Mesenchymal stem cell (in vitro differentiated cells and primary cell): ENCODE measurements around the gene CD8B2.

Source experiments
- DNase-seq: peaks from one replicate; pipeline ENCODE4 v3.0.0-alpha.2; 2013
- H2AFZ ChIP-seq: one replicate; pipeline ENCODE4 v1.6.1; 2013; ENCODE audit warnings: low read depth, mild to moderate bottlenecking, control low read depth, inconsistent platforms, low read length, moderate library complexity
- H2AK5ac ChIP-seq: 2 replicates; pipeline ENCODE4 v1.6.1; 2013; ENCODE audit warnings: low read length, moderate library complexity, mild to moderate bottlenecking, inconsistent platforms; ENCODE audit not compliant: severe bottlenecking
- H2BK120ac ChIP-seq: one replicate; pipeline ENCODE4 v1.6.1; 2013; ENCODE audit warnings: low read depth, mild to moderate bottlenecking, inconsistent platforms, low read length, moderate library complexity
- H2BK12ac ChIP-seq, 2 experiments: one replicate each; pipeline ENCODE4 v1.6.1; 2013; ENCODE audit warnings: inconsistent platforms in 2 of 2, low read length in 2 of 2, mild to moderate bottlenecking in 2 of 2, moderate library complexity in 2 of 2, control low read depth in 1 of 2
- H2BK15ac ChIP-seq: one replicate; pipeline ENCODE4 v1.6.1; 2013; ENCODE audit warnings: mild to moderate bottlenecking, low read depth, inconsistent platforms; ENCODE audit not compliant: poor library complexity, severe bottlenecking
- H2BK5ac ChIP-seq: 2 replicates; pipeline ENCODE4 v1.6.1; 2013; ENCODE audit warnings: low read depth, mild to moderate bottlenecking, low read length, control low read depth, inconsistent platforms; ENCODE audit not compliant: poor library complexity, severe bottlenecking
- H3K14ac ChIP-seq, 2 experiments: one replicate each; pipeline ENCODE4 v1.6.1; 2013; ENCODE audit warnings: inconsistent platforms in 2 of 2, low read length in 2 of 2, control low read depth in 1 of 2, mild to moderate bottlenecking in 1 of 2, moderate library complexity in 1 of 2
- H3K18ac ChIP-seq, 2 experiments: one replicate each; pipeline ENCODE4 v1.6.1; 2013; ENCODE audit warnings: inconsistent platforms in 2 of 2, low read length in 2 of 2, control low read depth in 1 of 2, low read depth in 1 of 2, mild to moderate bottlenecking in 1 of 2
- H3K23ac ChIP-seq, 2 experiments: one replicate each; pipeline ENCODE4 v1.6.1; 2013; ENCODE audit warnings: inconsistent platforms in 2 of 2, low read length in 2 of 2, mild to moderate bottlenecking in 2 of 2, moderate library complexity in 2 of 2, control low read depth in 1 of 2
- H3K27ac ChIP-seq: 2 replicates; pipeline ENCODE4 v1.5.1; 2013; ENCODE audit warnings: mild to moderate bottlenecking, moderate library complexity, low read length, control low read depth, inconsistent platforms; ENCODE audit not compliant: poor library complexity, severe bottlenecking
- H3K27me3 ChIP-seq, 2 experiments: 2 replicates each; pipeline versions ENCODE4 v1.6.1 to v1.7.0; 2013; ENCODE audit warnings: low read length in 2 of 2, mild to moderate bottlenecking in 2 of 2, moderate library complexity in 2 of 2, control low read depth in 1 of 2, inconsistent platforms in 1 of 2; ENCODE audit not compliant: control insufficient read depth in 1 of 2, insufficient read depth in 1 of 2
- H3K36me3 ChIP-seq, 2 experiments: 2 replicates each; pipeline versions ENCODE4 v1.6.1 to v1.7.0; 2013; ENCODE audit warnings: low read length in 2 of 2, control low read depth in 1 of 2, inconsistent platforms in 1 of 2, low read depth in 1 of 2, mild to moderate bottlenecking in 1 of 2; ENCODE audit not compliant: insufficient read depth in 2 of 2, control insufficient read depth in 1 of 2
- H3K4ac ChIP-seq, 2 experiments: one replicate each; pipeline ENCODE4 v1.6.1; 2013; ENCODE audit warnings: inconsistent platforms in 2 of 2, low read length in 2 of 2, mild to moderate bottlenecking in 2 of 2, moderate library complexity in 2 of 2, control low read depth in 1 of 2, low read depth in 1 of 2
- H3K4me1 ChIP-seq: 2 replicates; pipeline ENCODE4 v1.6.1; 2013; ENCODE audit warnings: low read depth, low read length, control low read depth; ENCODE audit not compliant: control insufficient read depth, insufficient read depth
- H3K4me2 ChIP-seq: 2 replicates; pipeline ENCODE4 v1.6.1; 2013; ENCODE audit warnings: low read length, mild to moderate bottlenecking, inconsistent platforms; ENCODE audit not compliant: poor library complexity, severe bottlenecking
- H3K4me3 ChIP-seq, 2 experiments: 2 replicates each; pipeline versions ENCODE4 v1.5.1 to v1.7.0; 2013; ENCODE audit warnings: low read length in 2 of 2, mild to moderate bottlenecking in 2 of 2, control low read depth in 1 of 2, low read depth in 1 of 2; ENCODE audit not compliant: insufficient read depth in 1 of 2
- H3K79me1 ChIP-seq: replicated peaks from 2 replicates; pipeline ENCODE4 v1.6.1; 2013; ENCODE audit warnings: mild to moderate bottlenecking, control low read depth, low read length, inconsistent platforms; ENCODE audit not compliant: poor library complexity, severe bottlenecking
- H3K9ac ChIP-seq: 2 replicates; pipeline ENCODE4 v1.7.0; 2013; ENCODE audit warnings: mild to moderate bottlenecking, low read length, moderate library complexity
- H3K9me3 ChIP-seq: 2 replicates; pipeline ENCODE4 v1.7.0; 2013; ENCODE audit warnings: mild to moderate bottlenecking, low read length; ENCODE audit not compliant: control insufficient read depth
- H4K8ac ChIP-seq: one replicate; pipeline ENCODE4 v1.6.1; 2013; ENCODE audit warnings: inconsistent platforms, mild to moderate bottlenecking, low read length, moderate library complexity
- H4K91ac ChIP-seq: one replicate; pipeline ENCODE4 v1.6.1; 2013; ENCODE audit warnings: mild to moderate bottlenecking, low read length, inconsistent platforms
- WGBS: methylation state at CpG from one replicate; pipeline ENCODE4 v1.1.7; 2013; ENCODE audit warnings: mixed read lengths; 5-methylcytosine and 5-hydroxymethylcytosine counted together

The CD8B2 gene

GRCh38 chr2:106552921-106553320 is 65.8 kb downstream of the CD8B2 start:
- no peak overlapping the region for H3K9ac ChIP-seq
- WGBS: 68% methylated on average over 6 of the region's 6 CpGs
- no peak overlapping the region for H3K14ac ChIP-seq
- H3K27me3 ChIP-seq: peaks cover 0 to 4% of the 10 kb centered on the region in 2 experiments
- no peak overlapping the region for H2BK12ac ChIP-seq
- no peak overlapping the region for H2AK5ac ChIP-seq
- no peak overlapping the region for H3K18ac ChIP-seq
- H4K91ac ChIP-seq: no peak overlapping the region
- H3K4me2 ChIP-seq: no peak overlapping the region
- H3K27ac ChIP-seq: no peak overlapping the region
- no peaks in the 10 kb centered on the region for H3K36me3 ChIP-seq
- no peak overlapping the region for H3K23ac ChIP-seq
- H2BK5ac ChIP-seq: no peak overlapping the region
- H3K4ac ChIP-seq: no peak overlapping the region
- H3K4me1 ChIP-seq: no peaks in the 10 kb centered on the region
- DNase-seq: no peak
- no peak overlapping the region for H2BK120ac ChIP-seq
- no peak overlapping the region for H4K8ac ChIP-seq
- H3K79me1 ChIP-seq: no peaks in the 10 kb centered on the region
- no peaks in the 10 kb centered on the region for H3K9me3 ChIP-seq
- H2BK15ac ChIP-seq: no peak overlapping the region
- no peak overlapping the region for H3K4me3 ChIP-seq
- no peak overlapping the region for H2AFZ ChIP-seq

- H3K27me3 ChIP-seq: peaks cover 0 to 4% of the 10 kb centered on the region in 2 experiments
Observed at GRCh38 chr2:106553321-106553720, 66.2 kb downstream of the CD8B2 start.

GRCh38 chr2:106554411-106554810 is 67.2 kb downstream of the CD8B2 start:
- Histone ChIP-seq H3K27ac (no peak overlapping the region), H3K4ac (no peak overlapping the region), H3K27me3 (peaks cover 0 to 4% of the 10 kb centered on the region in 2 experiments), H3K18ac (no peak overlapping the region), H2BK12ac (no peak overlapping the region), H4K91ac (no peak overlapping the region), H2AFZ (no peak overlapping the region), H3K23ac (no peak overlapping the region), H3K4me1 (no peaks in the 10 kb centered on the region), H2BK5ac (no peak overlapping the region), H3K36me3 (no peaks in the 10 kb centered on the region), H2BK15ac (no peak overlapping the region), H4K8ac (no peak overlapping the region), H2AK5ac (no peak overlapping the region), H2BK120ac (no peak overlapping the region), H3K14ac (no peak overlapping the region), H3K9me3 (no peaks in the 10 kb centered on the region), H3K9ac (no peak overlapping the region), H3K4me3 (no peak overlapping the region), H3K4me2 (no peak overlapping the region), H3K79me1 (no peaks in the 10 kb centered on the region)
- WGBS: 69% methylated on average over 3 of the region's 6 CpGs
- no peak for DNase-seq

More at GRCh38 chr2:106553321-106553720, 66.2 kb downstream of the CD8B2 start:
- H3K79me1 ChIP-seq: no peaks in the 10 kb centered on the region
- no peak overlapping the region for H2BK15ac ChIP-seq
- H2AFZ ChIP-seq: no peak overlapping the region
- H3K27ac ChIP-seq: no peak overlapping the region
- no peak overlapping the region for H3K4me3 ChIP-seq
- no peak overlapping the region for H4K8ac ChIP-seq
- no peak overlapping the region for H2BK12ac ChIP-seq
- H2AK5ac ChIP-seq: no peak overlapping the region
- no peak overlapping the region for H3K18ac ChIP-seq
- no peak overlapping the region for H2BK120ac ChIP-seq
- no peak overlapping the region for H3K23ac ChIP-seq
- H3K4me2 ChIP-seq: no peak overlapping the region
- no peak overlapping the region for H2BK5ac ChIP-seq
- H3K9me3 ChIP-seq: no peaks in the 10 kb centered on the region
- H4K91ac ChIP-seq: no peak overlapping the region
- no peaks in the 10 kb centered on the region for H3K4me1 ChIP-seq
- H3K36me3 ChIP-seq: no peaks in the 10 kb centered on the region
- no peak overlapping the region for H3K4ac ChIP-seq
- 93% methylated on average over 3 of the region's 6 CpGs for WGBS
- no peak for DNase-seq
- no peak overlapping the region for H3K14ac ChIP-seq
- no peak overlapping the region for H3K9ac ChIP-seq

GRCh38 chr2:106555053-106555452 is 67.9 kb downstream of the CD8B2 start:
- Histone ChIP-seq H4K8ac (no peak overlapping the region), H3K4ac (no peak overlapping the region), H4K91ac (no peak overlapping the region), H3K27me3 (peaks cover 0 to 4% of the 10 kb centered on the region in 2 experiments), H3K18ac (no peak overlapping the region), H2BK12ac (no peak overlapping the region), H3K4me1 (no peaks in the 10 kb centered on the region), H2BK120ac (no peak overlapping the region), H2AFZ (no peak overlapping the region), H3K9ac (no peak overlapping the region), H3K14ac (no peak overlapping the region), H3K27ac (no peak overlapping the region), H3K4me2 (no peak overlapping the region), H3K79me1 (no peaks in the 10 kb centered on the region), H2BK15ac (no peak overlapping the region), H3K9me3 (no peaks in the 10 kb centered on the region), H2BK5ac (no peak overlapping the region), H3K4me3 (no peak overlapping the region), H3K23ac (no peak overlapping the region), H3K36me3 (no peaks in the 10 kb centered on the region), H2AK5ac (no peak overlapping the region)
- WGBS: 0% methylated on average over 1 of the region's 1 CpG
- DNase-seq: no peak
